HG03354 (cell line): ENCODE data around the gene CTAGE15.
A peak's percentile ranks its signal among the peaks of the same experiment; 100 is the strongest.

Experiments used
- ATAC-seq: cut with Tn5 transposase; IDR thresholded peaks from one replicate; pipeline ENCODE4 v1.9.1; 2021; ENCODE audit warnings: mild to moderate bottlenecking; ENCODE audit not compliant: unreplicated experiment, poor library complexity, severe bottlenecking

CTAGE15 gene

GRCh38 chr7:143620646-143621045, 49.0 kb downstream of the CTAGE15 start, which contains the start of gene TCAF2:
TCAF2 (plus strand) TSS chr7:143620974.
- ATAC-seq, result peak; percentile 85

- ATAC-seq, result peak; percentile 44
Measured at GRCh38 chr7:143621175-143621574, 49.6 kb downstream of the CTAGE15 start.

GRCh38 chr7:143622130-143622529, 50.5 kb downstream of the CTAGE15 start:
- peak; percentile 42 for ATAC-seq
